GM21447 (cell line): ENCODE results near the gene ULBP1.
"Not testable (repeated sequence)": the region's sequence is repeated elsewhere in the genome, so short reads cannot be mapped to it uniquely, and the experiment has no call there.

Experiments used
- ATAC-seq: cut with Tn5 transposase; IDR thresholded peaks from one replicate; pipeline ENCODE4 v1.9.1; 2021; ENCODE audit not compliant: unreplicated experiment

ULBP1 gene

DNA sequence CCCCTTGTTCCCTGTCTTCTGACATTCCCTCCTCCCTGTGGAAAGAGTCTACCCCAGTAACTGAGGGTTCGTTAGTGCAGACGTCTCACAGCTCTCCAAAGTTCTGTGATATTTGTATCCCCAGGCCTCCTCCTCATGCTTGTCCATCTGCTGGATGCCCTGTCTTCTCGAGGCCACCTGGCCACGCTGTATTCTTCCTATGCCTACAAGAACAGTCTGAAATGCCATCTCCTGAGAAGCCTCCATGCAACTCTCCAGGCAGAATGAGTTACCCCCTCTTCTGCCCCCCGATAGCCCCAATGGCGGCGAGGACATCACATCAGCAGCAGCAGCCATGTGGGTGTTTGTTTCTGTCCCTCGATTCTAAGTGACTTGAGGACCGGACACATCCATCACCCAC lies 12.6 kb upstream of the ULBP1 start:
- no peak for ATAC-seq

DNA sequence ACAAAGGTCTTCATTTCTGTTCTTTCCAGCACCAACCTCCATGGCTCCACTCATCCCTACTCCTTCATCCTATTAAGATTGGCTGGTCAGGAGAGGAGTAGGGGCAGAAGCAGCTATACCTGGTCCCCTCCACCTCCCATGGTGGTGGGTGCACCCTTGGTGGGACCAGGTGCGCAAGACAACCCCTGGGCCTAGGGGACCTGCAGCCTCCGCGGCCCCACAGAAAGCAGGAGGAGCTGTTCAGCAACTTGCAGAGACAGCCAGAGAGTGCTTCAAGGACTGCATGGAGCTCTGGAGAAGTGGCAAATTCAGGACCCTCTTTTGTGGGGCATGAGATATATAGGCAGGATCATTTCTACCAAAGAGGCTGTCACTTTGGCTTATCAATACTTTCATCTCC lies 12.1 kb upstream of the ULBP1 start:
- no peak for ATAC-seq

DNA sequence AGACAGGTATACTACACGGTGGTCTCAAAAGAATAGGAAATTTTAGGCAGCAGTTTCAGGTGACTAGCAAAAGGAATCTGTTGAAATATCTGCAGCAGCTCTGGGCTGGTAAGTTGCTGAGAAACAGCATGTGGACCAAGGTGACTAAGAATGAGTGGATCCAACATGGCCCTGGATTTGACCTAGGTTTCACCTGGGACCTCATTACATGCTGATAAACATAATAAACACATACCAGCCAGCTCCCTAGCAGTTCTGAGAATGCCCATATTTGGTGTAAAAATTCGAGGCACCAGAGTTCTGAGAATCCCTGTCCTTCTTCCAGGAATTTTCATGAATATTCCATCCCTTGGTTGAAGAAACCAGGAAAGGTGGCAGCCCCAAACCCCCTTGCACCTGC lies 10.4 kb upstream of the ULBP1 start:
- not testable (repeated sequence) for ATAC-seq

DNA sequence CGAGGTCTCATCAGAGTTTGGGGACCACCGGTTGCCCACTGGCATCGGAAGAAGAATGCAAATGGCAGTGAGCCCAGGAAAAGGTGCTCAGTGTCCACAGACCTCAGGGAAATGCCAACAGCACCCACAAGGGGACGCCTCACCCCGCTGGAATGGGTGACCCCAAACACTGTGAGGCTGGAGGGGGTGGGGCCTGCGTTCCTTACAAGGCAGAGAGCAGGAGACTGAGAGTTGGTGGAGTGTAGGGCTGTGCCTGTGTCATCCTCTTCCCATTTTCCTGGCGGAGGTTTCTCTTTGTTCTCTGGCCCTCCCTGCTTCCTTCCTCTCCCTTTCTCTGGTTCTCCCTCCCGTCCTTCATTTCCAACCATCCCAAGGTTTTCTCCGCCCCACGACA lies 9.8 kb upstream of the ULBP1 start:
- not testable (repeated sequence) for ATAC-seq

DNA sequence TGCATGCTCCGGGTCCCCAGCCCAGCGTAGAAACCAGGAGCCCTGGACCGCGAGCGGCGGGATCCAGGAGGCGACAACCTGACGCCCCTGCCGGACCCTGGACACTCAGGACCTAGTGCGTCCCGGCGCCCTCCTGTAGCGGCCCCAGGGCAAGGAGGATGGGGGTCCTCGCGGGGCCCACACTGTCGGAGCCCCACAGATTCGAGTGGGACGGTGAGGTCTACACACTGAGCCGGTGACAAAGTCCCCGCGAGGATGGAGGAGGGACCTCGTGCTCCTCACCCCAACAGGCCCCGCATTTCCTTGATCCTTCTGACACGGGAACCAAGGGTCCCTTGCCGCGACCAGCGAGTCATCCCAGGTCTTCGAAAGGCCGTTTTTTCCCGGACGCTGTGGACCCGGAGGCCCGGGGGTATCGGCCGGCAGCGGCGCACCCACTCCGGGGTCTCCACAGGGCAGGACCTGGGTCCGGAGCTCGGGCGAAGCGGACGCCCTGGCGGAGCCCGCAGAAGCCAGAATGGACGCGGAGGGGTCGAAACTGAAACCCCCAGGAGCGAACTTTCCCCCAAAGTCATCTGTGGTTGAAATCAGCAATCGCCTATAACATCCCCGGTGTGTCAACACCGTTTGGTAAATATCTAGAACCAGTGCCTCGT lies 9.3 kb upstream of the ULBP1 start:
- not testable (repeated sequence) for ATAC-seq

DNA sequence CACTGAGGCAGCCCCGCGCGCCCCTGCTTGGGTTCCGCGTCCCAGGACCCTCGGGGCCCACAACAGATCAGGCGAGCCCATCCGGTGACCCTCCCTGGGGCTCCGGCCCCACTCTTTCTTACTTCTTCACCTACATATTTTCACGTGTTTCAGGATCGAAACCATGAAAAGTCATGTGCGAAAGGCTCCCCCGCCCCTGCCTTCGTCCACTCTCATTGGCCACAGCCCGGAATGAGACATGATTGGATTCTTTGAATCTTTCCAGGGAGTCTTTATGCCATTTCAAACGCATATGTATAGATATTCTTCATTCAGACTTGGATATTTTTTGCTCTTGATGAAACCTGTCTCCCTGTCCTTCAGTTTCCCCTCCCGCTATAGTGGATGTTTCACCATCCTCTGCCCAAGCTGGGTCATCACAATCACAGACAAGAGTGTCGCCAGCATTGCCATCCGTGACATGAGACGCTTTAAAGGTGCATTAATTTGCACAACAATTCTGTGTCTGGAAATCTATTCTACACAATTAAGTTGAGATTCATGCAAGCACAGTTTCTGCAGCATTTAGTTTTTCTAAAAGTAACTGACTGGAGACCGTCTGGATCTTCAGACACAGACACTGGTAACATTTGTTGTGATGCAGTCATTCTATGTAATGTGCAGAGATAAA lies 8.6 kb upstream of the ULBP1 start:
- ATAC-seq: not testable (repeated sequence)

DNA sequence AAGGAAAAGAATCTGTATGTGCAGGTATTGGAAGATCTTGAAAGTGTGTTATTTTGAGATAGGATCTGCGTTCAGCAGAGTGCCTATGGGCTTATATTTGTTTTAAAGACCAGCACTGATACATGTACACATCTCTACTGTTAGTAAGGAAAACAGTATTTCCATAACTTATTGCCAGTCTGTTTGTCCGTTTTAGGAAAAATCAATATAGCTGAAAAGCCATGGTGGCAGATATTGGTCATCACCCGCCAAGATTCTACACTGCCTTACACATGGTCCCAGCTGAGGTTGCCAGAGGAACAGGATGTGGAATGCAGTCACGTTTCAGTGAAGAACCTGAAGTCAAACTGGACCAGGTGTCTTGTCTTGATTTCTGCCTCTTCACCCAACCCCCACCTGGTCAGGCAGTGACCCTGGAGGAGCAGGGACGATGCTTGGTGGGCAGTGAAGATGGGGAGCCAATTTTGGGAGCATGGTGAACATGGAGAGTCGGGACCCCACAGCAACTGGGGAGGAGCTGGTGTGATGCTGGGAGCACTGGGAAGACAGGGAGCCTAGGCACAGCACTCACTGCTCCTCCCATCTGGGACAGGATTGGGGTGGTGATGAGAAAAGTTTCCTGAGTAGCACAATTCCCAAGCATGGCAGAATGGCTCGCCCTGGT lies 8.0 kb upstream of the ULBP1 start:
- not testable (repeated sequence) for ATAC-seq

- ATAC-seq: not testable (repeated sequence)
Observed at GRCh38 chr6:149958124-149958523, 5.6 kb upstream of the ULBP1 start.

- not testable (repeated sequence) for ATAC-seq
Observed at GRCh38 chr6:149959806-149960205, 3.9 kb upstream of the ULBP1 start.

GRCh38 chr6:149960488-149960887 lies 3.3 kb upstream of the ULBP1 start:
- no peak for ATAC-seq

- no peak for ATAC-seq
Observed at GRCh38 chr6:149961728-149962425, 1.9 kb upstream of the ULBP1 start.

DNA sequence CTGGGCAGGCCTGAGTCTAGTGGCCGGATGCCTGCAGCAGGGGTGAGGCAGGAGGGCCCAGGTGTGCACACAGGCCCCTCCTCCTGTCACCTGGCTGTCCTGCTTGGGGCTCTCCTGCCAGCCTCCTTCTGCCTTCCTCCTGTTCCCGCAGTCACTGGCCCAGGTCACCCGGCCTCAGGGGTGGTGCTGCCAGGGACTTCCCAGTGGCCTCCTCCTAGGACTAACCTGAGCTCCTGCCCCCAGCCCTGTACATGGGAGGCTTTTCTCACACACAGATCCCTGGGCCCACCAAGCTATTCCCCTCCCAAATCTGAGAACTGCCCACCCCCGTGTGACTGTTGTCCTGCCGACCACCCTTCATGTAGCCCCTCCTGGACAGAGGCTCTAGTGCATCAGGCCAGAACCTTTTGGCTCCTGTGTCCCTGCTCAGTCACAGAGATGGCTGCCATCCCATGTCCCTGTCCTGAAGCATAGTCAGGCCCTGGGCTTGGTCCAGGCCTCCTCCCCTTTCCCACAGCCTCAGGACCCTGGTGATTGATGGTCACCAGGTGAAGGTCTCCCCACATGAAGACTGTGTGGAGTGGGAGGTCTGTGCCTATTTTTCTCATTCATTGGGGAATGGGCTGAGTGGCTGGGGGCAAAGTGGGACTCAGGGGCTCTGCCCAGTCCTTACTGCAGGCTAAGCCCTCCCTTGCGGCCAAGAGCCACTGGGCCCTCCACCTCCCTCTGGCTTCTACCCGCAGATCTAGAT lies 1.1 kb upstream of the ULBP1 start:
- no peak for ATAC-seq

- no peak for ATAC-seq
Observed at GRCh38 chr6:149963212-149963461, 606 bp upstream of the ULBP1 start.

GRCh38 chr6:149964308-149965193 lies 808 bp downstream of the ULBP1 start:
- no peak for ATAC-seq

DNA sequence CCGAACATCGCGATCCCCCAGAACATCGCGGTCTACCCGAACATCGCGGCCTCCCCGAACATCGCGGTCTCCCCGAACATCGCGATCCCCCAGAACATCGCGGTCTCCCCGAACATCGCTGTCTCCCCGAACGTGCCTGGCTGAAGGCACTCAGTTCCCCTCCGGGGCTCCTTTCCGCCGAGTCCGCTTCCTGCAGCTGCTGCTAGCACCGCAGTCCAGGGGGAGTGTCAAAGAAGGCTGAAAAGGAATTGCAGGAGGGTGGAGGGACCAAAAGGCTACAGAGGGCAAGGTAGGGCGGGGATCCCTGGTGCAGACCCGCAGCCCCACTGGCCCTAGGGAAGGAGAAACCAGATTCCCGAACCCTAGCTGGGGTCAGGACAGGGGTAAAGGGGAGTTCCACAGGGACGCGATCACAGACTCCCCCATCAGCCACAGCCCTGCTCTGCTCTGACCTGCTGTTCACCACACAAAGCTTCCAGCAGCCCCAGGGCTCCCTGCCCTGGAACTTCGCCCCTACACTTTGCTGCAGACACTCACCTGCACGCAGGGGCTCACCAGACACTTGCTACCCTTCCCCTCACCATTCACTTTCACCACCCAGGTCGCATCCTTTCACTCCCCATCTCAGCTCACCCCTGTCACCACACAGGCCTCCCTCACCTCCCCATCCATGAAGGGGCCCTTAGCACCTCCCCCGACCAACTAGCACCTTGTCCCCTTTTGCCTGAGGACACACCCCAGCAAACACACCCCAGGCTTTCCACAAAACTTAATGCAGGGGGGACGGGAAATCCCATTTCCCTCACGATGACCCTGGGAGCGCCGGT lies 1.7 kb downstream of the ULBP1 start:
- ATAC-seq: no peak

DNA sequence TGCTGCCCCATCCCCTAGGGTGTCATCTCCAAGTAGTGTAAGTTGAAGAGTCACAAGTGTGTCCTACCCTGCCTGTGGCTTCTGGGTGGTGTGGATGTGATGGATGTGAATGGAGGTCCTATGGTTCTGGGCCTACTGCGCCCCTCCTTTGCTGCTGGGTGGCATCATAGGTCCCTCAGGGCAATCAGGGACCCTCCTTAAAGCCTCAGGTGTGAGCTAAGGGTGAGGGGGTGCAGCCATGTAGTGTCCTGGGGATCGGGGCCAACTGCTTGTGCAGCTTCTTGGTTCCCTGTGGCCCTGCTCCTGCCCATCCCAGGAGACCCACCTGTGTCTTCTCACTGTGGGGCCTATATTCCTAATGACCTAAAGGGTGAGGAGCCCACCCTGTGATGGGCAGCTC lies 2.6 kb downstream of the ULBP1 start:
- not testable (repeated sequence) for ATAC-seq

GRCh38 chr6:149967591-149967990 lies 3.8 kb downstream of the ULBP1 start:
- ATAC-seq: no peak

DNA sequence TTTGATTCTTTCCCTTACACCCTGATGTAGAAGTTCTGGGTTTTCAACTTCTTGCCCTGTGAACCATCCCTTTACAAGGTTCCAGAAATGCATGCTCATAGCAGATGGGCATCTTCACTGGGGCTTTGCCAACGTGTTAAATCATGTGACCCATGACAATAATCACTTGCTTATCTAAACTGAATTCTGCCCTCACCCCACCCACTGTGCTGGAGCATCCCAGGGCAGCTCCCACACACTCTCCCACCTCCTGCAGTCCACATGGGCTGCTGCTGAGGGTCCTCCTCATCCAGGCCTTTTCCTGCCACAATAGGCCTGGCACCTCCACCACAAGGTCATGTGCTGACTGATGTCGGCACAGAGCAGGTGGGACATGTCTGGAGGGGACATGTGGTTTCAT lies 4.3 kb downstream of the ULBP1 start:
- ATAC-seq: not testable (repeated sequence)

GRCh38 chr6:149968909-149969308 lies 5.2 kb downstream of the ULBP1 start:
- ATAC-seq: not testable (repeated sequence)
